OCI-LY3 (cell line): Measurements from ENCODE around the gene PLK5.
A peak's percentile ranks its signal among the peaks of the same experiment; 100 is the strongest.

ENCODE experiments used
- H2AFZ ChIP-seq: fragments of 200-600, 300-600 bp; shearing (Covaris generic); 2 replicates; pipeline ENCODE4 v1.6.0; 2014; ENCODE audit warnings: antibody characterized with exemption, low read depth, low read length
- H3K27ac ChIP-seq: fragments of 200-600, 300-600 bp; sonication (generic); 2 replicates; pipeline ENCODE4 v1.5.1; 2014; ENCODE audit warnings: mild to moderate bottlenecking, low read length, moderate library complexity, mixed read lengths
- H3K27me3 ChIP-seq: fragments of 200-600, 300-600 bp; sonication (generic); 2 replicates; pipeline ENCODE4 v1.6.1; 2014; ENCODE audit warnings: low read depth, low read length, mixed read lengths
- H3K36me3 ChIP-seq: fragments of 200-600, 300-600 bp; sonication (generic); replicated peaks from 2 replicates; pipeline ENCODE3; 2014; ENCODE audit warnings: low read depth, low read length, mixed read lengths
- H3K4me1 ChIP-seq: fragments of 300-600, 200-600 bp; sonication (generic); 2 replicates; pipeline ENCODE4 v1.6.1; 2014; ENCODE audit warnings: low read length, mixed read lengths
- H3K4me2 ChIP-seq: fragments of 200-600, 300-600 bp; sonication (generic); 2 replicates; pipeline ENCODE4 v1.6.1; 2014; ENCODE audit warnings: low read length, mixed read lengths
- H3K4me3 ChIP-seq: fragments of 300-600, 200-600 bp; sonication (generic); 2 replicates; pipeline ENCODE4 v1.5.1; 2014; ENCODE audit warnings: antibody characterized with exemption, mild to moderate bottlenecking, low read length, moderate library complexity
- H3K79me2 ChIP-seq: fragments of 300-600, 200-600 bp; shearing (Covaris generic); 2 replicates; pipeline ENCODE4 v1.6.1; 2014; ENCODE audit warnings: mild to moderate bottlenecking, low read length, mixed read lengths
- H3K9ac ChIP-seq: fragments of 300-600, 200-600 bp; shearing (Covaris generic); 2 replicates; pipeline ENCODE4 v1.6.0; 2014; ENCODE audit warnings: mild to moderate bottlenecking, low read length, moderate library complexity
- H3K9me3 ChIP-seq: fragments of 200-600, 300-600 bp; shearing (Covaris generic); 2 replicates; pipeline ENCODE4 v1.6.1; 2014; ENCODE audit warnings: low read length, mixed read lengths; ENCODE audit not compliant: insufficient read depth
- H4K20me1 ChIP-seq: fragments of 200-600, 300-600 bp; sonication (generic); 2 replicates; pipeline ENCODE4 v1.6.1; 2016; ENCODE audit warnings: low read length, mixed read lengths; ENCODE audit not compliant: insufficient read depth
- CTCF ChIP-seq: fragments of 200-600, 300-600 bp; sonication (generic); IDR thresholded peaks from 2 replicates; pipeline ENCODE4 v1.5.1; 2014; ENCODE audit warnings: antibody characterized with exemption, low read length, low read depth
- EZH2phosphoT487 ChIP-seq: fragments of 200-600 bp; shearing (Covaris generic); IDR thresholded peaks from 2 replicates; pipeline ENCODE4 v1.6.1; 2018; ENCODE audit warnings: antibody characterized with exemption, mixed run types, low read depth

PLK5 gene

DNA sequence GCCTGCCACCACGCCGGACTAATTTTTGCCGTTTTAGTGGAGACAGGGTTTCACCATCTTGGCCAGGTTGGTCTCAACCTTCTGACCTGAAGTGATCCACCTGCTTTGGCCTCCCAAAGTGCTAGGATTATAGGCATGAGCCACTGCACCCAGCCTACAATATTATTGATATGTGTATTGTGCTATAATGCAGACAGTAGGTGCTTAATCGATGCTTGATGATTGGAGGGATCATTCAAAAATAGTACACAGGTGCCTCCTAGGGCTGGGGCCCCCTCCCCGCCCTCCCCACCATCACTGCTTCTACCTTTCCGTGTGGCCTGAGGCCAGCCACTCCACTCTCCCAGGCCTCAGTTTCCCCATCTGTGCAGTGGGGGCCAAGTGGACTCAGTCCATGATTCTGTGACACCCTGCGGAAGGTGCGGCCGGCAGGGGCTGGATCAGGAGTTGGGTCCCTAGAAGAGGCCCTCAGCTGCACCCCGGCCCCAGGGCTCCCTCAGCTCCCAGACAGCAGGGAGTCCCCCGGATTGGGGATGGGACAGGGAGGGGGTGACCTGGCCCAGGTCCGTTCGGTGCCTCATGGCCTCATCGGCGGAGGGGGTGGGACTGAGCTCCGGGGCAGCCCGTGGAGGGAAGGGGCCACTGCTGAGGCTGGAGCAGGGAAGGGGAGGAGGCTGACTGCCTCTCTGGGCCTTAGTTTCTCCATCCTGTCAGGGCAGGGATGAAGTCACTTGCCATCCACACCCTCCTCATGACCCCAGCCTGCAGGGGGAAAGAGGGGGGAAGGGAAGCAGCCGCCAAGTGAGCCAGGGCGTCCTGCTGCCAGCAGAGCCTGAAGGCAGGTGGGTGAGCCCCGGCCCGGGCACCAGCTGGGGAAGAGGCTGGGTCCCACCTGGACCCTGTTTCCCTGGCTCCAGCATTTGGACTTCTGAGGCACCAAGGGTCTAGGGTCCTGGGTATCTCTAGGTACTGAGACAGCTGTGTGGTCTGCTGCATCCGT, 12.3 kb upstream of the PLK5 start:
- H3K27me3 ChIP-seq = no peaks in the 10 kb centered on the region
- no peak overlapping the region for H3K9ac ChIP-seq
- H3K9me3 ChIP-seq = no peaks in the 10 kb centered on the region
- no peak overlapping the region for H3K4me2 ChIP-seq
- H3K79me2 ChIP-seq = no peaks in the 10 kb centered on the region
- H3K4me3 ChIP-seq = no peak overlapping the region
- H3K36me3 ChIP-seq = no peaks in the 10 kb centered on the region
- TF ChIP-seq CTCF = no peak
- no peak for TF ChIP-seq EZH2phosphoT487
- H2AFZ ChIP-seq = no peak overlapping the region
- H3K27ac ChIP-seq = no peak overlapping the region
- no peaks in the 10 kb centered on the region for H4K20me1 ChIP-seq
- H3K4me1 ChIP-seq = no peaks in the 10 kb centered on the region

DNA sequence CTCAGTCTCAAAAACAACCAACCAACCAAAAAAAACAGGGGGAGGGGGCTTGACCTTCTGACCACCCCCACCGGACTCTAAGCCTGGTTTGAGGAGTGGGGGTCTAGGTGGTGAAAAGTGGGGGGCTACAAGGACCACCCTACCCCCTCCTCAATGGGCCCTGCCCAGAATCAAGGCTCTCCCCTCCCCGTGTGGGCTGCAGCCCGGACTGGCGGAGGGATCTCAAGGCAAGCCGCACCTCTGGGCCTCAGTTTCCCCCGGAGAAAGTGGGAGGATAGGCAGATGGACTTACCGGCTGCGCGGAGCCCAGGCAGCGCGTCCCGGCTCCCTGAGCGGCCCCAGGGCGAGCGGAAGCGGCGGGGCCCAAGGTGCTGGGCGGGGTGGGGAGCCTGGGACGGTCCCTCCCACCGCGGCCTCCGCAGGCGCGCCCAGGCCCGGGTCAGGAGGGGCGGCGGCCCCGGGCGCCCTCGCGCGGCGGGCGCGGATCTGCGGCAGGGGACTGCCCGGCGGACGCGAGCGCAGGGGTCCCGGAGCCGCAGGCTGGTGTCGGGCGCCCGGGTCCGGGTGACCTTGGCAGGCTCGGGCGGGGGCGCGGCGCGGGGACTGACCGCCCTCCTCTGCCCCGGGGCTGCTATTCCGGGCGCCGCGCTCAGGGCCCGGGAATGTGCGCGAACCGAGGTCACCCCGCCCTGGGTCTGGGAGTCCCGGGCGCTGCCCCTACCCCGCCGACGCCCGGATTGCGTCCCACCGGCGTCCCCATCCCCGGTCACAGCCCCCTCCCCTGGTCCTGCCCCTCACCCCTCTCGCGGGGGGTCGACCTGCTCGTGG, 11.0 kb upstream of the PLK5 start, which contains the start of gene ADAMTSL5:
Gene ADAMTSL5, minus strand, starts transcription at position 349 of the 828 bp plus-strand sequence. CDS start 2,076 bp downstream, outside the sequence.
- peak within 1 kb of the TSS; percentile 74 for H3K4me3 ChIP-seq
- H3K27me3 ChIP-seq = no peaks in the 10 kb centered on the region
- H3K36me3 ChIP-seq = no peaks in the 10 kb centered on the region
- H3K9me3 ChIP-seq = no peaks in the 10 kb centered on the region
- no peaks in the 10 kb centered on the region for H3K79me2 ChIP-seq
- no peak within 1 kb of the TSS for H3K27ac ChIP-seq
- no peaks in the 10 kb centered on the region for H3K4me1 ChIP-seq
- H3K9ac ChIP-seq = peak within 1 kb of the TSS; percentile 23; the same call in 1 of the 2 replicates
- H4K20me1 ChIP-seq = no peaks in the 10 kb centered on the region
- no peak within 1 kb of the TSS for H2AFZ ChIP-seq
- peak within 1 kb of the TSS; percentile 47 for H3K4me2 ChIP-seq
- no peak for TF ChIP-seq CTCF

- Histone ChIP-seq H3K27me3 (no peaks in the 10 kb centered on the region), H3K27ac (no peak overlapping the region)
These were observed 10.2 kb upstream of the PLK5 start for GRCh38 chr19:1513499-1514294.

More at GRCh38 chr19:1513499-1514294, 10.2 kb upstream of the PLK5 start:
- Histone ChIP-seq H3K4me3 (peak overlapping the region; percentile 74), H2AFZ (no peak overlapping the region), H3K36me3 (no peaks in the 10 kb centered on the region), H3K4me2 (peak overlapping the region; percentile 47), H3K4me1 (no peaks in the 10 kb centered on the region), H4K20me1 (no peaks in the 10 kb centered on the region), H3K9ac (0 out of 2 replicates have a peak overlapping the region, but pooled peaks have one; percentile 23), H3K79me2 (no peaks in the 10 kb centered on the region), H3K9me3 (no peaks in the 10 kb centered on the region)
- TF ChIP-seq CTCF (peak; percentile 56), EZH2phosphoT487 (no peak)
